ENCODE data around the gene TFR2. TPM values are rescaled to one million over a fixed set of nuclear protein-coding genes. Genes with fewer than 3 reads are reported as not detected.

Gene TFR2
- total RNA-seq, 1 donor from 2014 or later = 2.9 TPM

- no peak for DNase-seq (ENCODE audit: low spot score in 2 of 2)
- FAIRE-seq = no peak
Measured at GRCh38 chr7:100591596-100591995, 49.8 kb downstream of the TFR2 start.

GRCh38 chr7:100590077-100590737 lies 51.1 kb downstream of the TFR2 start:
- DNase-seq (ENCODE audit: low spot score in 2 of 2) (no peak), FAIRE-seq (no peak)

GRCh38 chr7:100589341-100589947 lies 51.9 kb downstream of the TFR2 start:
- DNase-seq (ENCODE audit: low spot score in 2 of 2) (no peak), FAIRE-seq (no peak)

- FAIRE-seq = no peak
- no peak for DNase-seq (ENCODE audit: low spot score in 2 of 2)
Measured at GRCh38 chr7:100588438-100588837, 52.9 kb downstream of the TFR2 start.

GRCh38 chr7:100586266-100587025 lies 54.9 kb downstream of the TFR2 start, which contains the start of gene FBXO24:
FBXO24 (plus strand) TSS chr7:100586328; CDS start chr7:100586626, 298 bp downstream.
- DNase-seq (ENCODE audit: low spot score in 2 of 2) = peak; percentile 98 to 100
- peak; percentile 99 for FAIRE-seq

GRCh38 chr7:100585511-100586265 lies 55.7 kb downstream of the TFR2 start, which contains the start of gene LRCH4:
LRCH4 (minus strand) TSS chr7:100586129; CDS start chr7:100586100, 29 bp downstream.
- FAIRE-seq (no peak), DNase-seq (ENCODE audit: low spot score in 2 of 2) (peak; percentile 75 to 100)

- FAIRE-seq (no peak), DNase-seq (ENCODE audit: low spot score in 2 of 2) (peak in 1 of 2 donors; percentile 39)
Measured at GRCh38 chr7:100584683-100585510, 56.5 kb downstream of the TFR2 start.

GRCh38 chr7:100584054-100584682 lies 57.2 kb downstream of the TFR2 start:
- peak in 1 of 2 donors; percentile 33 for DNase-seq (ENCODE audit: low spot score in 2 of 2)
- no peak for FAIRE-seq

GRCh38 chr7:100583132-100584053 lies 58.0 kb downstream of the TFR2 start:
- no peak for FAIRE-seq
- peak in 1 of 2 donors; percentile 51 for DNase-seq (ENCODE audit: low spot score in 2 of 2)

- FAIRE-seq (no peak), DNase-seq (ENCODE audit: low spot score in 2 of 2) (no peak)
Measured at GRCh38 chr7:100582650-100583049, 58.7 kb downstream of the TFR2 start.

GRCh38 chr7:100582041-100582579 lies 59.2 kb downstream of the TFR2 start:
- no peak for FAIRE-seq
- no peak for DNase-seq (ENCODE audit: low spot score in 2 of 2)

- no peak for DNase-seq (ENCODE audit: low spot score in 2 of 2)
- FAIRE-seq = no peak
Measured at GRCh38 chr7:100580466-100581283, 60.7 kb downstream of the TFR2 start.

GRCh38 chr7:100578246-100579183 lies 62.8 kb downstream of the TFR2 start:
- DNase-seq (ENCODE audit: low spot score in 2 of 2) (no peak), FAIRE-seq (no peak)

- no peak for DNase-seq (ENCODE audit: low spot score in 2 of 2)
- FAIRE-seq = no peak
Measured at GRCh38 chr7:100577507-100577906, 63.8 kb downstream of the TFR2 start.

- no peak for FAIRE-seq
- DNase-seq (ENCODE audit: low spot score in 2 of 2) = no peak
Measured at GRCh38 chr7:100577103-100577502, 64.2 kb downstream of the TFR2 start.
